Spleen (tissue), 11 donors: ENCODE data around the gene RYR2. TPM values are rescaled to one million over a fixed set of nuclear protein-coding genes. Genes with fewer than 3 reads are reported as not detected.

Experiments
- DNase-seq: peaks from one replicate; pipeline ENCODE4 v3.0.0-alpha.2; 2020
- H3K27ac ChIP-seq, 8 donors: fragments of 200-600 bp; sonication (generic) in 7 of 8; 1 replicate in 4 of 8; 2 replicates in 4 of 8; pipeline versions ENCODE4 v1.5.0 to v1.8.0; 2016 to 2021; ENCODE audit warnings: inconsistent platforms in 4 of 8, mild to moderate bottlenecking in 4 of 8, moderate library complexity in 1 of 8
- H3K27me3 ChIP-seq, 7 donors: fragments of 200-600 bp; sonication (generic) in 6 of 7; replicated peaks in 1 of 7; 1 replicate in 4 of 7; 2 replicates in 3 of 7; pipeline versions ENCODE4 v1.5.0 to v1.8.0; 2016 to 2021; ENCODE audit warnings: inconsistent platforms in 3 of 7, mild to moderate bottlenecking in 1 of 7
- H3K36me3 ChIP-seq, 6 donors: fragments of 200-600 bp; sonication (generic) in 5 of 6; 1 replicate in 4 of 6; 2 replicates in 2 of 6; pipeline versions ENCODE4 v1.5.0 to v1.8.0; 2016 to 2021; ENCODE audit warnings: inconsistent platforms in 2 of 6
- H3K4me1 ChIP-seq, 6 donors: fragments of 200-600 bp; sonication (generic) in 5 of 6; 1 replicate in 3 of 6; 2 replicates in 3 of 6; pipeline versions ENCODE4 v1.5.0 to v1.8.0; 2016 to 2021; ENCODE audit warnings: inconsistent platforms in 3 of 6
- H3K4me3 ChIP-seq, 8 donors: fragments of 200-600 bp; sonication (generic) in 7 of 8; 1 replicate in 4 of 8; 2 replicates in 4 of 8; pipeline versions ENCODE4 v1.5.0 to v1.8.0; 2016 to 2021; ENCODE audit warnings: inconsistent platforms in 4 of 8, mild to moderate bottlenecking in 4 of 8, moderate library complexity in 2 of 8
- H3K9me3 ChIP-seq, 8 donors: fragments of 200-600 bp; sonication (generic) in 7 of 8; 1 replicate in 4 of 8; 2 replicates in 4 of 8; pipeline versions ENCODE4 v1.5.0 to v1.8.0; 2016 to 2021; ENCODE audit warnings: inconsistent platforms in 4 of 8
- CTCF ChIP-seq, 11 experiments: fragments of 200-600 bp in 7 of 11; fragments of 450-650 bp in 4 of 11; sonication (generic) in 4 of 11; IDR thresholded peaks in 8 of 11; conservative IDR thresholded peaks in 3 of 11; 1 replicate in 7 of 11; 2 replicates in 4 of 11; pipeline versions ENCODE4 v1.4.0 to v1.8.0; 2016 to 2021; ENCODE audit warnings: antibody characterized with exemption in 11 of 11, inconsistent platforms in 4 of 11, mild to moderate bottlenecking in 1 of 11
- POLR2A ChIP-seq, 3 donors: fragments of 450-650 bp; IDR thresholded peaks; one replicate each; pipeline ENCODE4 v1.5.1; 2017; ENCODE audit warnings: antibody characterized with exemption in 3 of 3, mild to moderate bottlenecking in 1 of 3
- POLR2AphosphoS5 ChIP-seq, 3 donors: sonication (generic); formaldehyde crosslinking; IDR thresholded peaks; one replicate each; pipeline ENCODE4 v1.5.1; 2017; ENCODE audit warnings: antibody characterized with exemption in 3 of 3
- WGBS, 5 donors: extraction: QIAGEN DNeasy Blood & Tissue Kit in 3 of 5; methylation state at CpG; one replicate each; pipeline versions ENCODE4 v1.1.5 to v1.1.7; 2013 to 2018; 5-methylcytosine and 5-hydroxymethylcytosine counted together
- intact Hi-C: fragments of 100-400 bp; cut with DNase I; formaldehyde crosslinking; loops from one replicate; pipeline ENCODE4 v1.15.0; 2023; ENCODE audit warnings: low total_unique reads
- polyA plus RNA-seq, 3 donors: library from polyadenylated mRNA; stranded (reverse); fragments of 200-250 nt; gene quantifications; one replicate each; pipeline ENCODE4 v1.2.1, GENCODE V29; 2013
- total RNA-seq, 7 donors: library from RNA; depleted of rRNA in 3 of 7; stranded (reverse); fragments of >200 nt in 3 of 7; fragmentation: NEBNext Ultra II Directional in 4 of 7; extraction: Animal tissue kit (Norgen Biotek cat#: 25700) in 4 of 7; gene quantifications; one replicate each; pipeline versions ENCODE4 v1.1.0 to v1.2.1, GENCODE V29; 2016 to 2021
- donor health status: healthy with polysubstance abuse.
- donor health status: DM: no; HTN: no; CAD: no; lungs with moderate emphysema.
- donor health status: DM: no; HTN: no; CAD: no.
- donor health status: Bipolar disorder and iron deficiency.
- donor health status: healthy.
- donor health status: DM: no; HTN: no; CAD: no.
- donor health status: DM: yes; HTN: yes; CAD: no.

RYR2 gene
- total and polyA plus RNA-seq, 10 donors = 0.12 to 7.1 (median 3.7) TPM

DNA sequence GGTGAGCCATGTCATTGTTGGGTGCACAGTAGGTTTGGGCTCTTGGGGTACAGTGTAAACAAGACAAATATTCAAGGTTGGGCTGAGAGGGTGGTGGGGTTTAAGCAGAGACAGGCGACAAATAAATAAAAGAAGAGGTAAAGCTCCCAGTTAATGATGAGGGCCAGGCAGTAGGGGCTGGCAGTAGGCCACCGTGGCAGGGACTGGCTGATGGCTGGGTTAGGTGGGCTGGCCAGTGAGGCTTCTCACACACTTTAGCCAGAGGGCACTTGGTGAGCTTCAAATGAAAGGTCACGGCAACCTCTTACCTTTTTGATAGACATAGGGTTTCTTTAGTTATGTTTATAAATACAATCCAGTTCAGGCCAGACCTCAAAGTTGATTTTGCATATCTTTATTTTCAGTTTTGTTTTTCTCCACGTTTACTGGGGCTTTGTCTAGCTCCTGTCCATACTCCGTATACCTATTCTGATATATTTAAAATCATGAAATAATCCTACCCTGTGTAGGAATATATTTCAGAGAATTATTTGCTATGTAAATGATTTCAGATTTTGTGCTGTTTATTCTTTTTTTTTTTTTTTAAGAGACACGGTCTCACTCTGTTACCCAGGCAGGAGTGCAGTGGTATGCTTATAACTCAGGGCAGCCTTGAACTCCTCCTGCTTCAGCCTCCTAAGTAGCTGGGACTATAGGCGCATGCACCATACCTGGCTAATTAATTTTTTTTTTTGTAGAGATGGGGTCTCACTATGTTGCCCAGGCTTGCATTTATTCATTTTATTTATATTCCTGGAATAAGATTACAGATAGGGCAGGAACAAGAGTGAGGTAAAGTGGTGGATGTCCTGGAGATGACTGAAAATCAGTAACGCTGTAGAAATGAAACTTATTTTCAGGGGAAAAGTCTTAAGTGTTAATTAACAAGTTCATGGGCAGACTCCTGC, 122.7 kb downstream of the RYR2 start:
- Histone ChIP-seq H3K27ac (no peak overlapping the region), H3K4me1 (no peaks in the 10 kb centered on the region), H3K36me3 (no peaks in the 10 kb centered on the region), H3K27me3 (no peaks in the 10 kb centered on the region), H3K9me3 (no peaks in the 10 kb centered on the region), H3K4me3 (no peak overlapping the region)
- WGBS, 5 donors = 76 to 84% (median 79%) methylated on average over 8 of the region's 8 CpGs
- no peak for DNase-seq
- intact Hi-C loops = no loop called here
- no peak for TF ChIP-seq POLR2AphosphoS5 (IDR thresholded peaks at IDR 0.05)
- no peak for TF ChIP-seq CTCF (IDR thresholded peaks at IDR 0.05 in 8 of 11, conservative IDR thresholded peaks at IDR 0.05 in 3 of 11)
- no peak for TF ChIP-seq POLR2A (IDR thresholded peaks at IDR 0.05)

- Histone ChIP-seq H3K4me3 (no peak overlapping the region), H3K4me1 (no peaks in the 10 kb centered on the region), H3K27ac (no peak overlapping the region), H3K27me3 (no peaks in the 10 kb centered on the region), H3K9me3 (no peaks in the 10 kb centered on the region), H3K36me3 (no peaks in the 10 kb centered on the region)
- DNase-seq = no peak
- TF ChIP-seq POLR2A (IDR thresholded peaks at IDR 0.05) = no peak
- TF ChIP-seq POLR2AphosphoS5 (IDR thresholded peaks at IDR 0.05) = no peak
- TF ChIP-seq CTCF (IDR thresholded peaks at IDR 0.05 in 8 of 11, conservative IDR thresholded peaks at IDR 0.05 in 3 of 11) = no peak
- 38 to 65% (median 59%) methylated on average over 1 of the region's 1 CpG for WGBS, 5 donors
- intact Hi-C loops = no loop called here
Measured at GRCh38 chr1:237166086-237166485, 124.1 kb downstream of the RYR2 start.

GRCh38 chr1:237166593-237167101, 124.7 kb downstream of the RYR2 start:
- intact Hi-C loops = no loop called here
- Histone ChIP-seq H3K36me3 (no peaks in the 10 kb centered on the region), H3K27ac (no peak overlapping the region), H3K9me3 (no peaks in the 10 kb centered on the region), H3K4me1 (no peaks in the 10 kb centered on the region), H3K4me3 (no peak overlapping the region), H3K27me3 (no peaks in the 10 kb centered on the region)
- WGBS, 5 donors = 58 to 77% (median 69%) methylated on average over 4 of the region's 4 CpGs
- TF ChIP-seq POLR2A (IDR thresholded peaks at IDR 0.05) (no peak), POLR2AphosphoS5 (IDR thresholded peaks at IDR 0.05) (no peak), CTCF (IDR thresholded peaks at IDR 0.05 in 8 of 11, conservative IDR thresholded peaks at IDR 0.05 in 3 of 11) (no peak)
- DNase-seq = no peak

DNA sequence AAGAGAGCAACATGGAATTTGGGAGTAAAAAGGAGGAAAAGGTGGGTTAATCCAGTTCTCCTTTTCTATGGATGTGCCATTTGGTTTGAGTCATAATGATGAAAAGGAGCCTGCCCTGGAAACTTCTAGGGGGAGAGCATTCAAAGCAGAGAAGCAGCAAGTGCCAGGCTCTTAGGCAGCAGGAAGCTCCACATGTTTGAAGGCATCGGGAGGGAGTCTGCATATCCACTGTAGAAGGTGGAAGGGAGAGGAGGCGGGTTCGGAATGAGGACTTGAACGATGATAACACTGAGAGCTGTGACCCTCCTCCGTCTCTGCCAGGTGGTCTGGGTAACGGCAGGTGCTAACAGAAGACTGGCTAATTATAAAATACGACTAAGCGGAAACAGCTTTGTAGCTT, 128.2 kb downstream of the RYR2 start:
- no peaks in the 10 kb centered on the region for H3K9me3 ChIP-seq
- no peaks in the 10 kb centered on the region for H3K27me3 ChIP-seq
- H3K4me1 ChIP-seq = no peaks in the 10 kb centered on the region
- WGBS, 5 donors = 76 to 87% (median 83%) methylated on average over 8 of the region's 8 CpGs
- intact Hi-C loops = no loop called here
- H3K27ac ChIP-seq = no peak overlapping the region
- no peaks in the 10 kb centered on the region for H3K36me3 ChIP-seq
- no peak for DNase-seq
- H3K4me3 ChIP-seq = no peak overlapping the region
- no peak for TF ChIP-seq POLR2A (IDR thresholded peaks at IDR 0.05)
- no peak for TF ChIP-seq POLR2AphosphoS5 (IDR thresholded peaks at IDR 0.05)
- TF ChIP-seq CTCF (IDR thresholded peaks at IDR 0.05 in 8 of 11, conservative IDR thresholded peaks at IDR 0.05 in 3 of 11) = no peak
